Keratinocyte (primary cell): ENCODE measurements around the gene MYOM1. TPM values are rescaled to one million over a fixed set of nuclear protein-coding genes. Genes with fewer than 3 reads are reported as not detected.

ENCODE experiments used
- DNase-seq: peaks from one replicate; pipeline ENCODE4 v3.0.0-alpha.2; 2011; ENCODE audit warnings: low read depth, missing footprints, low spot score
- FAIRE-seq: peaks from 2 replicates; lab custom pipeline; 2011; peaks lifted over from hg19 to GRCh38; lab: Jason Lieb, UNC
- H2AFZ ChIP-seq: 2 replicates; pipeline ENCODE4 v1.6.0; 2012; ENCODE audit warnings: low read length, control low read depth, inconsistent platforms; ENCODE audit not compliant: control insufficient read depth
- H3K27ac ChIP-seq: 2 replicates; pipeline ENCODE4 v1.5.1; 2011; ENCODE audit warnings: low read length; ENCODE audit not compliant: control insufficient read depth, insufficient read depth
- H3K27me3 ChIP-seq: 3 replicates; pipeline ENCODE4 v1.6.0; 2011; ENCODE audit warnings: low read length; ENCODE audit not compliant: control insufficient read depth, insufficient read depth; ENCODE audit errors: extremely low read depth
- H3K36me3 ChIP-seq, 2 experiments: 2 replicates in 1 of 2; 3 replicates in 1 of 2; pipeline ENCODE4 v1.5.1; 2011; ENCODE audit warnings: low read length in 2 of 2, mild to moderate bottlenecking in 1 of 2; ENCODE audit not compliant: control insufficient read depth in 2 of 2, insufficient read depth in 2 of 2; ENCODE audit errors: extremely low read depth in 1 of 2
- H3K4me1 ChIP-seq: 3 replicates; pipeline ENCODE4 v1.5.1; 2011; ENCODE audit warnings: low read length; ENCODE audit not compliant: control insufficient read depth, insufficient read depth; ENCODE audit errors: extremely low read depth
- H3K4me2 ChIP-seq: 3 replicates; pipeline ENCODE4 v1.6.0; 2011; ENCODE audit warnings: low read depth, low read length; ENCODE audit not compliant: control insufficient read depth, insufficient read depth; ENCODE audit errors: extremely low read depth
- H3K4me3 ChIP-seq, 3 experiments: fragments of 200-600 bp in 1 of 3; sonication (generic) in 1 of 3; 2 replicates in 2 of 3; 3 replicates in 1 of 3; pipeline ENCODE4 v1.5.1; 2011 to 2016; ENCODE audit warnings: low read length in 3 of 3, mild to moderate bottlenecking in 3 of 3, control low read depth in 2 of 3, inconsistent platforms in 1 of 3, low read depth in 1 of 3, mixed read lengths in 1 of 3, mixed run types in 1 of 3, moderate library complexity in 1 of 3; ENCODE audit not compliant: control insufficient read depth in 2 of 3, insufficient read depth in 2 of 3; ENCODE audit errors: extremely low read depth in 1 of 3
- H3K79me2 ChIP-seq: 2 replicates; pipeline ENCODE4 v1.6.0; 2012; ENCODE audit warnings: low read length; ENCODE audit not compliant: control insufficient read depth, insufficient read depth
- H3K9ac ChIP-seq: 3 replicates; pipeline ENCODE4 v1.6.0; 2011; ENCODE audit warnings: low read length; ENCODE audit not compliant: control insufficient read depth, insufficient read depth; ENCODE audit errors: extremely low read depth
- H3K9me1 ChIP-seq: 3 replicates; pipeline ENCODE4 v1.6.0; 2011; ENCODE audit warnings: low read length; ENCODE audit not compliant: control insufficient read depth, insufficient read depth; ENCODE audit errors: extremely low read depth
- H3K9me3 ChIP-seq: 2 replicates; pipeline ENCODE4 v1.5.1; 2012; ENCODE audit warnings: low read depth, low read length; ENCODE audit not compliant: control insufficient read depth
- H4K20me1 ChIP-seq: 3 replicates; pipeline ENCODE4 v1.6.0; 2011; ENCODE audit warnings: low read length; ENCODE audit not compliant: control insufficient read depth, insufficient read depth; ENCODE audit errors: extremely low read depth
- CTCF ChIP-seq, 3 experiments: IDR thresholded peaks in 1 of 3; conservative IDR thresholded peaks in 1 of 3; optimal IDR thresholded peaks in 1 of 3; 2 replicates in 2 of 3; 3 replicates in 1 of 3; pipeline versions ENCODE3 to v1.5.1; 2011; ENCODE audit warnings: low read length in 3 of 3, mild to moderate bottlenecking in 3 of 3, moderate library complexity in 2 of 3, control low read depth in 1 of 3, inconsistent platforms in 1 of 3; ENCODE audit not compliant: insufficient read depth in 2 of 3; ENCODE audit errors: extremely low read depth in 1 of 3
- EZH2 ChIP-seq: IDR thresholded peaks from one replicate; pipeline ENCODE4 v1.6.1; 2012; ENCODE audit warnings: inconsistent platforms, mild to moderate bottlenecking, low read length, moderate library complexity
- dilution Hi-C: fragments of 300-500 bp; cut with MboI; formaldehyde crosslinking; loops from one replicate; pipeline ENCODE4 v1.7.0; 2020; ENCODE audit warnings: low sequenced_read_pairs; ENCODE audit not compliant: extremely low pct_ligation_motif_present
- polyA plus RNA-seq, 5 experiments: library from polyadenylated mRNA; depleted of rRNA in 3 of 5; stranded (reverse) in 3 of 5; stranded (forward) in 1 of 5; unstranded in 1 of 5; fragments of >200 nt; gene quantifications; 1 replicate in 1 of 5; 2 replicates in 3 of 5; 3 replicates in 1 of 5; pipeline versions ENCODE4 v1.2.1 to v1.2.3, GENCODE V29; 2011 to 2012; ENCODE audit warnings: missing spikeins in 2 of 5, low read depth in 1 of 5, low replicate concordance in 1 of 5

Gene MYOM1
- polyA plus RNA-seq, 1 donor (not counting 4 experiments of a cell fraction or from before 2014, with no cell fraction given): 0.03 TPM

- peaks cover 41% of the 10 kb centered on the region for H3K79me2 ChIP-seq
- no peak overlapping the region for H3K9ac ChIP-seq
- H3K4me3 ChIP-seq: no peak overlapping the region
- H3K9me1 ChIP-seq: peaks cover 6% of the 10 kb centered on the region
- no peak overlapping the region for H3K27ac ChIP-seq
- H3K36me3 ChIP-seq: peaks cover 11 to 41% of the 10 kb centered on the region in 2 experiments
- H3K9me3 ChIP-seq: no peaks in the 10 kb centered on the region
- dilution Hi-C loops: no loop called here
- no peak for DNase-seq
- TF ChIP-seq EZH2: no peak
- TF ChIP-seq CTCF (optimal IDR thresholded peaks at IDR 0.05 in 1 of 3, IDR thresholded peaks at IDR 0.05 in 1 of 3, conservative IDR thresholded peaks at IDR 0.05 in 1 of 3; ENCODE audit: extremely low read depth in 1 of 3, insufficient read depth in 2 of 3, low read length in 3 of 3): no peak
- peaks cover 4% of the 10 kb centered on the region for H4K20me1 ChIP-seq
- no peaks in the 10 kb centered on the region for H3K27me3 ChIP-seq
- FAIRE-seq: no peak
- no peak overlapping the region for H3K4me2 ChIP-seq
- H3K4me1 ChIP-seq: peaks cover 13% of the 10 kb centered on the region
- H2AFZ ChIP-seq: no peak overlapping the region
Observed at GRCh38 chr18:3255611-3256165, 35.9 kb upstream of the MYOM1 start.

- H4K20me1 ChIP-seq: peaks cover 8% of the 10 kb centered on the region
- H3K9ac ChIP-seq: no peak overlapping the region
- H3K9me3 ChIP-seq: no peaks in the 10 kb centered on the region
- H3K79me2 ChIP-seq: peaks cover 50% of the 10 kb centered on the region
- DNase-seq (no peak), FAIRE-seq (no peak)
- no peak overlapping the region for H3K27ac ChIP-seq
- no peak overlapping the region for H2AFZ ChIP-seq
- no peak overlapping the region for H3K4me2 ChIP-seq
- H3K4me3 ChIP-seq: no peak overlapping the region
- H3K4me1 ChIP-seq: peaks cover 17% of the 10 kb centered on the region
- no peaks in the 10 kb centered on the region for H3K27me3 ChIP-seq
- H3K36me3 ChIP-seq: peaks cover 12 to 47% of the 10 kb centered on the region in 2 experiments
- TF ChIP-seq EZH2: no peak
- no peak for TF ChIP-seq CTCF (optimal IDR thresholded peaks at IDR 0.05 in 1 of 3, IDR thresholded peaks at IDR 0.05 in 1 of 3, conservative IDR thresholded peaks at IDR 0.05 in 1 of 3; ENCODE audit: extremely low read depth in 1 of 3, insufficient read depth in 2 of 3, low read length in 3 of 3)
- dilution Hi-C loops: no loop called here
- H3K9me1 ChIP-seq: peaks cover 6% of the 10 kb centered on the region
Observed at GRCh38 chr18:3254725-3255124, 35.0 kb upstream of the MYOM1 start.
